ENCODE data around the gene PSD.

The PSD gene

GRCh38 chr10:102402512-102402896, 16.1 kb downstream of the PSD start:
- no peak for DNase-seq

- no peak for DNase-seq
These were observed 16.7 kb downstream of the PSD start for GRCh38 chr10:102401735-102402511.

- DNase-seq: no peak
These were observed 17.3 kb downstream of the PSD start for GRCh38 chr10:102401342-102401654.

GRCh38 chr10:102400598-102401341, 17.8 kb downstream of the PSD start:
- no peak for DNase-seq

- DNase-seq: no peak
These were observed 18.5 kb downstream of the PSD start for GRCh38 chr10:102400076-102400475.

- peak; percentile 92 for DNase-seq
These were observed 19.2 kb downstream of the PSD start for GRCh38 chr10:102399217-102400021.

- DNase-seq: no peak
These were observed 20.2 kb downstream of the PSD start for GRCh38 chr10:102398172-102399020.

- DNase-seq: no peak
These were observed 21.1 kb downstream of the PSD start for GRCh38 chr10:102397222-102398171.

GRCh38 chr10:102396730-102397151, 21.8 kb downstream of the PSD start:
- DNase-seq: no peak

GRCh38 chr10:102396317-102396650, 22.3 kb downstream of the PSD start:
- DNase-seq: no peak

- peak; percentile 95 for DNase-seq
These were observed 22.9 kb downstream of the PSD start, which contains the start of gene NFKB2 for GRCh38 chr10:102395400-102396316. Gene NFKB2, plus strand, starts transcription at chr10:102395705. Its CDS starts 255 bp downstream, at chr10:102395960.

GRCh38 chr10:102394801-102395399, 23.7 kb downstream of the PSD start:
- peak; percentile 71 for DNase-seq

- peak; percentile 100 for DNase-seq
These were observed 24.3 kb downstream of the PSD start for GRCh38 chr10:102394079-102394800.

- DNase-seq: no peak
These were observed 25.0 kb downstream of the PSD start for GRCh38 chr10:102393411-102394078.

- no peak for DNase-seq
These were observed 26.3 kb downstream of the PSD start for GRCh38 chr10:102392306-102392705.

- no peak for DNase-seq
These were observed 28.7 kb downstream of the PSD start for GRCh38 chr10:102389894-102390293.

GRCh38 chr10:102384606-102385429, 33.8 kb downstream of the PSD start:
- DNase-seq: no peak

GRCh38 chr10:102384053-102384452, 34.5 kb downstream of the PSD start:
- DNase-seq: peak; percentile 27
